HEK293 (cell line): ENCODE measurements around the gene NUBPL.

Experiments used
- TCF7L2 ChIP-seq: IDR thresholded peaks from 2 replicates; pipeline ENCODE4 v1.6.1; 2011; ENCODE audit warnings: low read depth, mild to moderate bottlenecking, inconsistent platforms, low read length, moderate library complexity, borderline replicate concordance
- ZNF24 ChIP-seq: fragments of 450-650 bp; formaldehyde crosslinking; IDR thresholded peaks from 2 replicates; pipeline ENCODE4 v1.5.1; 2016; ENCODE audit warnings: missing biosample characterization, missing genetic modification characterization
- ZNF274 ChIP-seq, 2 experiments: fragments of 200-500 bp in 1 of 2; fragments of 450-650 bp in 1 of 2; sonication (Bioruptor generic) in 1 of 2; formaldehyde crosslinking in 1 of 2; IDR thresholded peaks; 2 replicates each; pipeline versions ENCODE4 v1.5.1 to v1.6.1; 2014 to 2016; ENCODE audit warnings: borderline replicate concordance in 1 of 2, inconsistent platforms in 1 of 2, low read length in 1 of 2, missing biosample characterization in 1 of 2, missing genetic modification characterization in 1 of 2
- ZNF292 ChIP-seq: fragments of 450-650 bp; formaldehyde crosslinking; IDR thresholded peaks from 2 replicates; pipeline ENCODE4 v1.5.1; 2016; ENCODE audit warnings: low read depth, missing biosample characterization, missing genetic modification characterization, borderline replicate concordance
- ZNF366 ChIP-seq: fragments of 450-650 bp; formaldehyde crosslinking; conservative IDR thresholded peaks from 2 replicates; pipeline ENCODE4 v1.5.1; 2016; ENCODE audit warnings: missing biosample characterization, missing genetic modification characterization
- ZNF404 ChIP-seq: fragments of 450-650 bp; formaldehyde crosslinking; IDR thresholded peaks from 2 replicates; pipeline ENCODE4 v1.5.1; 2017; ENCODE audit warnings: missing biosample characterization, missing genetic modification characterization
- ZNF423 ChIP-seq: fragments of 450-650 bp; formaldehyde crosslinking; IDR thresholded peaks from 2 replicates; pipeline ENCODE4 v1.5.1; 2016; ENCODE audit warnings: missing biosample characterization, missing genetic modification characterization
- ZNF426 ChIP-seq: fragments of 450-650 bp; formaldehyde crosslinking; IDR thresholded peaks from 2 replicates; pipeline ENCODE4 v1.5.1; 2017; ENCODE audit warnings: missing biosample characterization, missing genetic modification characterization, mild to moderate bottlenecking, inconsistent platforms, moderate library complexity
- ZNF549 ChIP-seq: fragments of 450-650 bp; IDR thresholded peaks from 2 replicates; pipeline ENCODE4 v1.5.1; 2018; ENCODE audit warnings: missing biosample characterization, missing genetic modification characterization, mild to moderate bottlenecking, inconsistent platforms, moderate library complexity
- ZNF658 ChIP-seq: fragments of 450-650 bp; formaldehyde crosslinking; IDR thresholded peaks from 2 replicates; pipeline ENCODE4; 2016; ENCODE audit warnings: missing biosample characterization, missing genetic modification characterization
- TF ChIP-seq, protein P1 (sequence below): fragments of 450-650 bp; formaldehyde crosslinking; IDR thresholded peaks from 2 replicates; pipeline ENCODE4 v1.5.1; 2016; ENCODE audit warnings: missing biosample characterization, missing genetic modification characterization
- TF ChIP-seq, protein P2 (sequence below): fragments of 450-650 bp; formaldehyde crosslinking; IDR thresholded peaks from 2 replicates; pipeline ENCODE4 v1.5.1; 2017; ENCODE audit warnings: missing biosample characterization, missing genetic modification characterization
- TF ChIP-seq, protein P3 (sequence below): IDR thresholded peaks from 2 replicates; pipeline ENCODE4 v1.6.1; 2011; ENCODE audit warnings: mild to moderate bottlenecking, low read depth, low read length, borderline replicate concordance

GRCh38 chr14:31541702-31542101 lies 19.5 kb upstream of the NUBPL start:
- TF ChIP-seq, protein P1, sequence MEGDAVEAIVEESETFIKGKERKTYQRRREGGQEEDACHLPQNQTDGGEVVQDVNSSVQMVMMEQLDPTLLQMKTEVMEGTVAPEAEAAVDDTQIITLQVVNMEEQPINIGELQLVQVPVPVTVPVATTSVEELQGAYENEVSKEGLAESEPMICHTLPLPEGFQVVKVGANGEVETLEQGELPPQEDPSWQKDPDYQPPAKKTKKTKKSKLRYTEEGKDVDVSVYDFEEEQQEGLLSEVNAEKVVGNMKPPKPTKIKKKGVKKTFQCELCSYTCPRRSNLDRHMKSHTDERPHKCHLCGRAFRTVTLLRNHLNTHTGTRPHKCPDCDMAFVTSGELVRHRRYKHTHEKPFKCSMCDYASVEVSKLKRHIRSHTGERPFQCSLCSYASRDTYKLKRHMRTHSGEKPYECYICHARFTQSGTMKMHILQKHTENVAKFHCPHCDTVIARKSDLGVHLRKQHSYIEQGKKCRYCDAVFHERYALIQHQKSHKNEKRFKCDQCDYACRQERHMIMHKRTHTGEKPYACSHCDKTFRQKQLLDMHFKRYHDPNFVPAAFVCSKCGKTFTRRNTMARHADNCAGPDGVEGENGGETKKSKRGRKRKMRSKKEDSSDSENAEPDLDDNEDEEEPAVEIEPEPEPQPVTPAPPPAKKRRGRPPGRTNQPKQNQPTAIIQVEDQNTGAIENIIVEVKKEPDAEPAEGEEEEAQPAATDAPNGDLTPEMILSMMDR (tag by site-specific recombination), result no peak
- no peak for TF ChIP-seq ZNF426 (tag by site-specific recombination)
- TF ChIP-seq, protein P2, sequence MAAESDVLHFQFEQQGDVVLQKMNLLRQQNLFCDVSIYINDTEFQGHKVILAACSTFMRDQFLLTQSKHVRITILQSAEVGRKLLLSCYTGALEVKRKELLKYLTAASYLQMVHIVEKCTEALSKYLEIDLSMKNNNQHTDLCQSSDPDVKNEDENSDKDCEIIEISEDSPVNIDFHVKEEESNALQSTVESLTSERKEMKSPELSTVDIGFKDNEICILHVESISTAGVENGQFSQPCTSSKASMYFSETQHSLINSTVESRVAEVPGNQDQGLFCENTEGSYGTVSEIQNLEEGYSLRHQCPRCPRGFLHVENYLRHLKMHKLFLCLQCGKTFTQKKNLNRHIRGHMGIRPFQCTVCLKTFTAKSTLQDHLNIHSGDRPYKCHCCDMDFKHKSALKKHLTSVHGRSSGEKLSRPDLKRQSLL (tag by site-specific recombination), result no peak
- no peak for TF ChIP-seq ZNF366 (tag by site-specific recombination)
- TF ChIP-seq ZNF292 (tag by site-specific recombination), result no peak
- no peak for TF ChIP-seq ZNF423
- TF ChIP-seq ZNF549, result no peak
- no peak for TF ChIP-seq ZNF404 (tag by site-specific recombination)
- TF ChIP-seq TCF7L2, result no peak
- no peak for TF ChIP-seq ZNF24 (tag by site-specific recombination)
- TF ChIP-seq, protein P3, sequence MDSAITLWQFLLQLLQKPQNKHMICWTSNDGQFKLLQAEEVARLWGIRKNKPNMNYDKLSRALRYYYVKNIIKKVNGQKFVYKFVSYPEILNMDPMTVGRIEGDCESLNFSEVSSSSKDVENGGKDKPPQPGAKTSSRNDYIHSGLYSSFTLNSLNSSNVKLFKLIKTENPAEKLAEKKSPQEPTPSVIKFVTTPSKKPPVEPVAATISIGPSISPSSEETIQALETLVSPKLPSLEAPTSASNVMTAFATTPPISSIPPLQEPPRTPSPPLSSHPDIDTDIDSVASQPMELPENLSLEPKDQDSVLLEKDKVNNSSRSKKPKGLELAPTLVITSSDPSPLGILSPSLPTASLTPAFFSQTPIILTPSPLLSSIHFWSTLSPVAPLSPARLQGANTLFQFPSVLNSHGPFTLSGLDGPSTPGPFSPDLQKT, result no peak
- TF ChIP-seq ZNF658 (tag by site-specific recombination), result no peak
- TF ChIP-seq ZNF274 (IDR thresholded peaks at IDR 0.05; ENCODE audit: low read length), result no peak
- TF ChIP-seq ZNF274 (tag by site-specific recombination; IDR thresholded peaks at IDR 0.05; ENCODE audit: borderline replicate concordance), result no peak
